Fibroblast of skin of left biceps (primary cell): ENCODE data around the gene SEMA5A.

Source experiments
- DNase-seq, 2 experiments: peaks; one replicate each; pipeline ENCODE4 v3.0.0-alpha.2; 2013; ENCODE audit warnings: low read depth in 2 of 2

The SEMA5A gene

GRCh38 chr5:9118852-9119251 lies 427.0 kb downstream of the SEMA5A start:
- no peak for DNase-seq

DNA sequence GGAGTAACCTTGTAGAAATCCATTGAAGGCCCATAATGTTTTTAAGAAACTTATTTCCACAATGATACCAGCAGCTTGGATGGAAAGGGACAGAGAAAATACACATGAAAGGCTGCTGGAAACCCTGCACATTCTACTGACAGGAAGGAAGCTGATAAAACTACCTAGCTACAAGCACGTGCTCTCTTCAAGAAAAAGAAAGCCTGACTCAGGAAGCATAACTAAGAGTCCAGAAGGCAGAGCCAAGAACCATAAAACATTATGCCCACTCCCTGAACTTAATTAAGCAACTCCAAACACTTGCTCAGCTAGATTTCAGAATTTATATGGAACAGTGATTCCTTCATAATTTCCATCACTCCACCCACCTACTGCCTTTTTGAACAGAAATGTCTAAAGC lies 430.8 kb downstream of the SEMA5A start:
- no peak for DNase-seq

DNA sequence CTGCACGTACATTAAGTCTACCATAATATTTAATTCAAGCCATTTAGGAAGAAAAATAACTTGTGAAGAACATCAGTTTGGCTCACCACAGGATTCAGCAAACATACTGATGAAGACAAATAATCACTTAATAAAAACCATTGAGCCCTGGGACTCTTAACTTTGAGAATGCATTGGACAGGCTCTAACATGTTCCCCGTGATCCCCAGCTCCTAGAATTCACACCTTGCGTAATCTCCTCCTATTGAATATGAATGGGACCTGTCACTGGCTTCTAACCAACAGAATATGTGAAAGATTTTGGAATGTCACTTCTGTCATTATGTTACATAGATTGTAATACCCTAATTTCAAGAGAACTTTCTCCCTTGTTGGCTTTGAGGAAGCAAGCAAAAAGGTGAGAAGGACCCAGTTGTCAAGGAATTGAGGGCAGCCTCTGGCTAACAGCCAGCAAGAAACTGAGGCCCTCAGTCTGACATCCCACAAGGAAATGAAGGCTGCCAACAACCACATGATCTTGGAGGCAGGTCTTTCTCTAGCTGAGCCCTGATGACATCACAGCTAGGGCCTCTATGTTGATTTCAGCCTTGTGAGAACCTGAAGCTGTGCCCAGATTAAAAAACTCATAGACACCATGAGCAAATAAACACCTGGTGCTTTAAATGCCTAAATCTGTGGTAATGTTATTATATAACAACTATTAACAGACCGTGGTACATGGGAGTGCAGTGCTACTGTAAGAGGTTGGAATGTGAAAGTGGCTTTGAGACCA lies 433.2 kb downstream of the SEMA5A start:
- DNase-seq, result no peak

DNA sequence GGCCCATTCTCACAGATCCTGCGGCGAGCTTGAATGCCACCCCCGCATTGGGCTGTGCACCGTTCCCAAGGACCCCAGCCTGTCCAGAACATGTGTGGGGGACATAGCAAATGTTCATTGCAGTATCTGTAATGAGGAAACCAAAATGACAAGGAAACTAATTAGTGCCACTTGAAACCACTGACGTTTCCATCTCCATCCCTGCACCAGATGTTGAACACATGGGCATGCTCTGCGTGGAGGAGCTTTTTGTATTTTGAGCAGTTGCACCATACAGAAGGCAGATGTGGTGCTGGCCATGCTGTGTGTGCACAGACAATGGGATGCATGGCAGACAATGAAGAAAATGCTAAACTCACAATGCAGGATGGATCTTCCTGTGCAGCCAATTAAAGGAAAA lies 437.7 kb downstream of the SEMA5A start:
- peak in 1 of 2 experiments; percentile 24 for DNase-seq

- no peak for DNase-seq
Observed at GRCh38 chr5:9105851-9106250, 440.0 kb downstream of the SEMA5A start.

DNA sequence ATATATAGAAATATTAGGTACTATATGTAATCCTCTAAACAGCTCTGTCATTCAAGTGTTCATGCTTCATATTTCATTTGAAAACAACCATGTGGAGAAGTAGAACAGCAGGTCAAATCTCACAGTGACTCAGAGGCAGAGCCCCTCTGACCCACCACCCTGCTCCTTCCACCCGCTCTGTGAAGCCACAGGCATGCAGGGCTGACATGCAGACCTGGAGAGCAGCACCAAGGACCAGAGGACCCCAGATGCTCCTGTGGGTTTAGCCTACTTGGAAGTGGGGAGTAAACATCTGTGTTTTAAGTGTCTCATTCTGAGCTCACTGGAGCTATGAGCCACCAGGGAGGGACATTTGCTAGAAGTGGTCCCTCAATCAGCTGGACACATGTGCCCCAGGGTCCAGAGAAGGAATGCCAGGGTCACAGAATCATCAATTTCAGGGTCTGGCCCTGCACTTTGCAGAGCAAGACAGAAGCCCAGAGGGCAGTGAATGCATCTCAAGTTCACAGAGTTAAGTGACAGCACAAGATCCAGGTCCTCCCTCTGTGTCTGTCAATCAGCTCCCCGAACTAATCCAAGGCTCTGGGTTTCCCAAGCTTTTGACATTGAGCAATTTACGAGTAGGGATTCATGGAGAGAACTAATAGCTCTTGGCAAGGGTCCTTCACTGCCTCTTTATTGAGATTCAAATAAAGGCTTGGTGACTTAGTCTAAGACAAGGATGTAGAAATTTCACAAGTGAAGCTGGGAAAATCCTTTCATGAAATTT lies 441.1 kb downstream of the SEMA5A start:
- no peak for DNase-seq

DNA sequence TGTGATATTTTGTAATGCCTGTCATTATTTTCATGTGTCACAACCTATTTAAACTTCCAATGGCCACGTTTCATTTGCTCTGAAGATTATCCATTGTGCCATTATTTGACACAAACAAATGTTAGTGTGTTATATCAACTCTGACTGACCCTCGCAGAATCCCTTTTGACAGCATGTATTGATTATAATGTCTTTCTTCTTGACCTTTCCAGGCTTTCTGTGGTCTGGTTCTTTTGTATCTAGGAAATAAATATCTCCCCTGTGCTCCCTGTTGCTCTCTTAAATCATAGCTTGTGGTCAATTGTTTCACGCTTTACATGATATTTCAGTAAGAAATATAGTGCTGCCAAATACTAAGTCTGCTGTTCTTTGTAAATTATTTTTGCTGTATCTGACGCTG lies 442.6 kb downstream of the SEMA5A start:
- DNase-seq, result no peak

- DNase-seq, result no peak
Observed at GRCh38 chr5:9099689-9100088, 446.2 kb downstream of the SEMA5A start.

GRCh38 chr5:9098990-9099389 lies 446.9 kb downstream of the SEMA5A start:
- no peak for DNase-seq

GRCh38 chr5:9094582-9094981 lies 451.3 kb downstream of the SEMA5A start:
- peak in 1 of 2 experiments; percentile 36 for DNase-seq

DNA sequence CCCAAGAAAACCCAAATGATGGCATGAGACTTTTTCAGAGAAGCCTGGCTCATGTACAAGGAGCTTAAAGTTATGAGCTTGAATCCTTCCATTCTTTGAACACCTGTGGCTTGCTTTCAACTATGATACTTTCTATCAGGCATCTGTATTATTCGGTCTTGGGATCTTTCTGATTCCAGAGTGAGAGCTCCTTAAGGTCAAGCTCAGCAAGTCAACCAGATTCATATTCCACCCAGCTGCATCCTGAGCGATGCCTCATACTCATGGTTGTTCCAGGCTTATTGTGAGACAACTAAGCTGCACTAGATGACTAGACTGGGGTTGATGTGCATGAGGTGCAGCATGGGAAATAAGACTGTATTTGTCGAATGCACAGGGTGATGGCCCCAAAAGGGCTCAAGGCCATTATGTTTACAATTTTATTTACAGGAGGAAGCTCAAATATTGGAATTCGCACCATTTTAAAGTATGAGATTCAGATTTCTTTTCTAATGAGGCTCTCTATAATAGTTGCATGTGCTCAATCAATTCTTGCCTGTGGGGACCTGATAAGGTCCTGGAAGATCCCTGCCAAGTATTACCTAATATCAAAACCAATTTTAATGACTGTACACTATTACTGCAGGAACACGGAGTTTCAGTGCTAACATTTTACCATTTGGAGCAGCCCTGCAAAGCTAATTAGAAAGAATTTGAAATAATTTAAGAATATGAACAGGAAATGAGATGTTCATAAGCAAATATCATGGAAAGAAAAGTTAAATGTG lies 453.8 kb downstream of the SEMA5A start:
- DNase-seq, result no peak

- DNase-seq, result no peak
Observed at GRCh38 chr5:9090381-9091026, 455.4 kb downstream of the SEMA5A start.

- DNase-seq, result no peak
Observed at GRCh38 chr5:9089893-9090292, 456.0 kb downstream of the SEMA5A start.

GRCh38 chr5:9082996-9083395 lies 462.9 kb downstream of the SEMA5A start:
- DNase-seq, result no peak

- DNase-seq, result no peak
Observed at GRCh38 chr5:9072701-9073100, 473.2 kb downstream of the SEMA5A start.

- DNase-seq, result no peak
Observed at GRCh38 chr5:9071524-9071923, 474.4 kb downstream of the SEMA5A start.

DNA sequence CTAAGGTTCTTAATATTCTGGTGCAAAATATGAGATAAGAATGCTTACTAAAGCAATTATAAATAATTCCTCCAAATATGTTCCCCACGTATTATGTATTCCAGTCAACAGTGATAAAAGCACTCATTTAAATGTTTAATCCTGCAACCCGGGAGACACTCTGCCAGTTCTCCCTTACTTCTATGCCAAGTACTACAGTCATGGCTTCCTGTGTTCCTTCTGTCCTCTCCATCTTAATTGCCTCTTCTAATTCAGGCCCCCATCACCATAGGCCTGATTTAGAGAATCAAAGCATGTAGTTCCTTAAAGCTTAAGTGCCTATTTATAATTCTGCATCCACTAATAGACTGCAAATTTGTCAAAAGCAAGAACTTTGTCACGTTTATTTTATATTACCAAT lies 474.8 kb downstream of the SEMA5A start:
- no peak for DNase-seq

DNA sequence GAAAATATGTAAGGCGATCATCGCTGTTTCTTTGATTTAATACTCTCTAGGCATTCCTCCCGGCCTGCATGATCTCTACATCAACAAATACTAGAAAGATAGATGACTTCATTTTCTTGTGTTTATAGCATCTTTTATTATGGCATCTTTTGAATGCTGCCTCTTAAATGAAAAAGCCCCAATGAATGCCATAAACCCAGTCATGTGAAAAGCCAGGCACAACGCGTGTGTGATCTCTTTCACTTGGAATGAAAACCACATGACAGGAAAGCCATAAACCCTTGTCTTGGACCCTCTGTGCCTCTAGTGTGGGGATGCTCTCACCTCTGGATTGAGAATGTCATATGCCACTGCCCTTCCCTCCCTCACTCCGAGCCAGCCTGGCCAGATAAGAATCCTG lies 476.2 kb downstream of the SEMA5A start:
- DNase-seq, result peak in 1 of 2 experiments; percentile 17

- no peak for DNase-seq
Observed at GRCh38 chr5:9067154-9067553, 478.7 kb downstream of the SEMA5A start.

GRCh38 chr5:9066349-9066748 lies 479.5 kb downstream of the SEMA5A start:
- DNase-seq, result no peak

DNA sequence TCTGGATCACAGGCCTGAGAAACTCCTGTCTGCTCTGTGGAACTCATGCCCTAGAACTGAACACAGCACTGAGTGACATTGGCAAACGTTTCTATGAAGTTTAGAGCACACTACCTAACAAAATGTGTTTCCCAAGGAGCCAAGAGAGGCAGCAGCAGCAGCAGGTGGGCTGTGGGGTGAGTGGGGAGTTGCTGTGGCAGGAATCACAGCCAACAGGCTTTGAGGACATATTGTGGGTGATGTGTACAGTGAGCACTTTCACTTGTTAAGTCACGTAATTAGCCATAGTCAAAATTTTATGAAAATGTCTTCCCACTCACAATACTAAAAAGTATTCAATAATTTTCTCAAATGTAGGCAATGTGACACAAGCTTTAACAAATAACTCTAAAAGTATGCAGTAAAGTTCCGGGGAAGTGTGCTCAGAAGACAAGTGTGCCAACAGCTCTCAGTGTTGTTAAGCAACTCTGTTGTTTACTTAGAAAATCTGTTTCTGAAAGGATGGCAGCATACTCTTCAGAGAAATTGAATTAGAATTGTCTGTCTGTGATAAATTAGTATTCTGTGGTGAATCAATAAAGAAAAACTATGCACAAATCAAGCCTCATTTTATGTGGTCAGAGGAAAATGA lies 482.1 kb downstream of the SEMA5A start:
- no peak for DNase-seq
